ENCODE data around the gene PMEPA1.
"Not testable (repeated sequence)": the region's sequence is repeated elsewhere in the genome, so short reads cannot be mapped to it uniquely, and the experiment has no call there.

PMEPA1 gene

GRCh38 chr20:57638895-57639236 lies 70.9 kb downstream of the PMEPA1 start:
- WGBS, 2 experiments, result 92 to 96% methylated on average over 5 of the region's 5 CpGs
- Histone ChIP-seq H3K36me3 (ENCODE audit: control insufficient read depth, insufficient read depth, low read length) (no peaks in the 10 kb centered on the region), H3K27me3 (ENCODE audit: control insufficient read depth, insufficient read depth, low read length, poor library complexity, severe bottlenecking) (no peaks in the 10 kb centered on the region), H3K4me1 (ENCODE audit: control insufficient read depth, insufficient read depth, low read length) (no peaks in the 10 kb centered on the region), H3K4me3 (ENCODE audit: insufficient read depth, low read depth, low read length) (no peak overlapping the region), H3K27ac (ENCODE audit: insufficient read depth, low read depth, low read length, poor library complexity, severe bottlenecking) (no peak overlapping the region), H3K9me3 (ENCODE audit: control insufficient read depth, low read length) (no peaks in the 10 kb centered on the region)

- Histone ChIP-seq H3K27me3 (ENCODE audit: control insufficient read depth, insufficient read depth, low read length, poor library complexity, severe bottlenecking) (no peaks in the 10 kb centered on the region), H3K36me3 (ENCODE audit: control insufficient read depth, insufficient read depth, low read length) (no peaks in the 10 kb centered on the region), H3K9me3 (ENCODE audit: control insufficient read depth, low read length) (no peaks in the 10 kb centered on the region), H3K27ac (ENCODE audit: insufficient read depth, low read depth, low read length, poor library complexity, severe bottlenecking) (no peak overlapping the region), H3K4me1 (ENCODE audit: control insufficient read depth, insufficient read depth, low read length) (no peaks in the 10 kb centered on the region), H3K4me3 (ENCODE audit: insufficient read depth, low read depth, low read length) (no peak overlapping the region)
- WGBS, 2 experiments, result 79 to 80% methylated on average over 7 of the region's 7 CpGs
Measured at GRCh38 chr20:57638173-57638894, 71.5 kb downstream of the PMEPA1 start.

DNA sequence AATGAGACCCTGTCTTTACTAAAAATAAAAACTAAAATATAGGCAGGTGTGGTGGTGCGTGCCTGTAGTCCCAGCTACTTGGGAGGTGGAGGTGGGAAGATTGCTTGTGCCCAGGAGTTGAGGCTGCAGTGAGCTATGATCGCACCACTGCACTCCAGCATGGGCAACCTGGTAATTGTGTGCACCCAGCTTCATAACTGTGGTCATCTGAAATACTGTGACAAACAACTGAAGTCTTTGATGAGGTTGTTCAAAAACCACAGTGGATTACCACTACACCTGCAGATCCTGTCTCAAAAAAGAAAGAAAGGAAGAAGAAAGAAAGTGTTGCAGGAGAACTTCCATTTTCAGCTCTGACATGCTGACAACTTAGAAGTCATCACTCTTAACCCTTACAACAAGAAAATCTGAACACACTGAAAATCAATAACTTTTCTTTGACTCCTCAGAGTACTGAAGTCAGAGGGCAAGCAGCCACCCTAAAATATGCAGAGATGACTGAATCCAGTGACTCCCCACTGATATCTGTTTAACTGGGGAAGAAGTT lies 75.8 kb downstream of the PMEPA1 start:
- no peaks in the 10 kb centered on the region for H3K4me1 ChIP-seq (ENCODE audit: control insufficient read depth, insufficient read depth, low read length)
- H3K27me3 ChIP-seq (ENCODE audit: control insufficient read depth, insufficient read depth, low read length, poor library complexity, severe bottlenecking), result no peaks in the 10 kb centered on the region
- H3K36me3 ChIP-seq (ENCODE audit: control insufficient read depth, insufficient read depth, low read length), result no peaks in the 10 kb centered on the region
- H3K27ac ChIP-seq (ENCODE audit: insufficient read depth, low read depth, low read length, poor library complexity, severe bottlenecking), result no peak overlapping the region
- no peaks in the 10 kb centered on the region for H3K9me3 ChIP-seq (ENCODE audit: control insufficient read depth, low read length)
- no peak overlapping the region for H3K4me3 ChIP-seq (ENCODE audit: insufficient read depth, low read depth, low read length)
- WGBS, 2 experiments, result 86 to 96% methylated on average over 2 of the region's 2 CpGs

GRCh38 chr20:57632286-57632685 lies 77.5 kb downstream of the PMEPA1 start:
- Histone ChIP-seq H3K4me1 (ENCODE audit: control insufficient read depth, insufficient read depth, low read length) (no peaks in the 10 kb centered on the region), H3K27ac (ENCODE audit: insufficient read depth, low read depth, low read length, poor library complexity, severe bottlenecking) (no peak overlapping the region), H3K27me3 (ENCODE audit: control insufficient read depth, insufficient read depth, low read length, poor library complexity, severe bottlenecking) (no peaks in the 10 kb centered on the region), H3K36me3 (ENCODE audit: control insufficient read depth, insufficient read depth, low read length) (no peaks in the 10 kb centered on the region), H3K9me3 (ENCODE audit: control insufficient read depth, low read length) (no peaks in the 10 kb centered on the region), H3K4me3 (ENCODE audit: insufficient read depth, low read depth, low read length) (no peak overlapping the region)
- WGBS, 2 experiments, result 90 to 94% methylated on average over 2 of the region's 2 CpGs

- Histone ChIP-seq H3K4me3 (ENCODE audit: insufficient read depth, low read depth, low read length) (no peak overlapping the region), H3K9me3 (ENCODE audit: control insufficient read depth, low read length) (no peaks in the 10 kb centered on the region), H3K36me3 (ENCODE audit: control insufficient read depth, insufficient read depth, low read length) (no peaks in the 10 kb centered on the region), H3K27me3 (ENCODE audit: control insufficient read depth, insufficient read depth, low read length, poor library complexity, severe bottlenecking) (no peaks in the 10 kb centered on the region), H3K4me1 (ENCODE audit: control insufficient read depth, insufficient read depth, low read length) (no peaks in the 10 kb centered on the region), H3K27ac (ENCODE audit: insufficient read depth, low read depth, low read length, poor library complexity, severe bottlenecking) (no peak overlapping the region)
- 74 to 75% methylated on average over 4 of the region's 4 CpGs for WGBS, 2 experiments
Measured at GRCh38 chr20:57630061-57630460, 79.8 kb downstream of the PMEPA1 start.

DNA sequence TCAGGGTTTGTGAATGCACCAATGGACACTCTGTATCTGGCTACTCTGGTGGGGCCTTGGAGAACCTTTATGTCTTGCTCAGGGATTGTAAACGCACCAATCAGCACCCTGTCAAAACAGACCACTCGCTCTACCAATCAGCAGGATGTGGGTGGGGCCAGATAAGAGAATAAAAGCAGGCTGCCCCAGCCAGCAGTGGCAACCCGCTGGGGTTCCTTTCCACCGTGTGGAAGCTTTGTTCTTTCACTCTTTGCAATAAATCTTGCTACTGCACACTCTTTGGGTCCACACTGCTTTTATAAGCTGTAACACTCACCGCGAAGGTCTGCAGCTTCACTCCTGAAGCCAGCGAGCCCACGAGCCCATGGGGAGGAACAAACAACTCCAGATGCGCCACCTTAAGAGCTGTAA lies 80.3 kb downstream of the PMEPA1 start:
- H3K27ac ChIP-seq (ENCODE audit: insufficient read depth, low read depth, low read length, poor library complexity, severe bottlenecking); H3K36me3 ChIP-seq (ENCODE audit: control insufficient read depth, insufficient read depth, low read length); H3K9me3 ChIP-seq (ENCODE audit: control insufficient read depth, low read length); H3K27me3 ChIP-seq (ENCODE audit: control insufficient read depth, insufficient read depth, low read length, poor library complexity, severe bottlenecking); H3K4me1 ChIP-seq (ENCODE audit: control insufficient read depth, insufficient read depth, low read length); H3K4me3 ChIP-seq (ENCODE audit: insufficient read depth, low read depth, low read length): not testable (repeated sequence)
- WGBS, 2 experiments, result 87 to 94% methylated on average over 9 of the region's 9 CpGs

DNA sequence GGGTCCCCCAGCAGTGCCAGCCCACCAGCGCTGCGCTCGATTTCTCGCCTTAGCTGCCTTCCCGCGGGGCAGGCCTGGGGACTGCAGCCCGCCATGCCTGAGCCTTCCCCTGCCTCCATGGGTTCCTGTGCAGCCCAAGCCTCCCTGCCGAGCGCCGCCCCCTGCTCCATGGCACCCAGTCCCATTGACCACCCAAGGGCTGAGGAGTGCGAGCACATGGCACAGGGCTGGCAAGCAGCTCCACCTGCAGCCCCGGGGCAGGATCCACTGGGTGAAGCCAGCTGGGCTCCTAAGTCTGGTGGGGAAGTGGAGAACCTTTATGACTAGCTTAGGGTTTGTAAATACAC lies 80.9 kb downstream of the PMEPA1 start:
- H3K27me3 ChIP-seq (ENCODE audit: control insufficient read depth, insufficient read depth, low read length, poor library complexity, severe bottlenecking); H3K36me3 ChIP-seq (ENCODE audit: control insufficient read depth, insufficient read depth, low read length); H3K4me3 ChIP-seq (ENCODE audit: insufficient read depth, low read depth, low read length); H3K9me3 ChIP-seq (ENCODE audit: control insufficient read depth, low read length); H3K27ac ChIP-seq (ENCODE audit: insufficient read depth, low read depth, low read length, poor library complexity, severe bottlenecking); H3K4me1 ChIP-seq (ENCODE audit: control insufficient read depth, insufficient read depth, low read length): not testable (repeated sequence)
- WGBS, 2 experiments, result 96% methylated on average over 12 of the region's 12 CpGs

DNA sequence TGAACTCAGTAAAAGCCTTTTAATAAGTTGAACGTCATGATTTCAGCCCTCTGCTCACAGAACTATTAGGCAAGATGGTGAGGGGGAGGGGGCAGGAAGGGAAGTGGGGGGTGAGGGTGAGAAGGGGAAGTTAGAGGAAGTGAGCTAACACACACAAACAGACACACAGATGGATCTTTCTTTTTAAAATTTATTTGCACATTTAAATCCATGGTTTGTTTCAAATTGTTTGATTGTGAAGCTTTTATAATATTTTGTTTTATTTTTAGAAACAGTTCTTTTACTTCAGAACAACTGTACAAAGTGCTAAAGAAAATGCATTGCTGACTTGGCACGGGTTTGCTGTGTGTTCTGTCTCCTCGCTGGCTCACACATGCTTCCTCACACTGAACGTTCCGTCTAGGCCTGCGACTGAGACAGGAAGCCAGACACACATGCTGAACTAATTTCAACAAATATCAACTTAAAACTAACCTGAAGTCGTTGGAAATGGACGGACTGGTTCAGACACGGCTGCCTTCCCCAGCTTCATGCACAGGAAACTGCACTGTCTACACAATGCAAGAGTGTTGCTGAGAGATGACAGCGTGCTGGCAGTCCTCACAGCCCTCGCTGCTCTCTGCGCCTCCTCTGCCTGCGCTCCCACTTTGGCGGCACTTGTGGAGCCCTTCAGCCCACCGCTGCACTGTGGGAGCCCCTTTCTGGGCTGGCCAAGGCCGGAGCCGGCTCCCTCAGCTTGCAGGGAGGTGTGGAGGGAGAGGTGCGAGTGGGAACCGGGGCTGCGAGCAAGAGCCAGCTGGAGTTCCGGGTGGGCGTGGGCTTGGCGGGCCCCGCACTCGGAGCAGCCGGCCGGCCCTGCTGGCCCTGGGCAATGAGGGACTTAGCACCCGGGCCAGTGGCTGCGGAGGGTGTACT lies 81.5 kb downstream of the PMEPA1 start:
- no peaks in the 10 kb centered on the region for H3K27me3 ChIP-seq (ENCODE audit: control insufficient read depth, insufficient read depth, low read length, poor library complexity, severe bottlenecking)
- no peak overlapping the region for H3K4me3 ChIP-seq (ENCODE audit: insufficient read depth, low read depth, low read length)
- WGBS, 2 experiments, result 93 to 96% methylated on average over 29 of the region's 29 CpGs
- H3K36me3 ChIP-seq (ENCODE audit: control insufficient read depth, insufficient read depth, low read length), result no peaks in the 10 kb centered on the region
- H3K9me3 ChIP-seq (ENCODE audit: control insufficient read depth, low read length), result no peaks in the 10 kb centered on the region
- no peak overlapping the region for H3K27ac ChIP-seq (ENCODE audit: insufficient read depth, low read depth, low read length, poor library complexity, severe bottlenecking)
- no peaks in the 10 kb centered on the region for H3K4me1 ChIP-seq (ENCODE audit: control insufficient read depth, insufficient read depth, low read length)

GRCh38 chr20:57627339-57627738 lies 82.5 kb downstream of the PMEPA1 start:
- Histone ChIP-seq H3K4me1 (ENCODE audit: control insufficient read depth, insufficient read depth, low read length) (no peaks in the 10 kb centered on the region), H3K4me3 (ENCODE audit: insufficient read depth, low read depth, low read length) (no peak overlapping the region), H3K27ac (ENCODE audit: insufficient read depth, low read depth, low read length, poor library complexity, severe bottlenecking) (no peak overlapping the region), H3K9me3 (ENCODE audit: control insufficient read depth, low read length) (no peaks in the 10 kb centered on the region), H3K36me3 (ENCODE audit: control insufficient read depth, insufficient read depth, low read length) (no peaks in the 10 kb centered on the region), H3K27me3 (ENCODE audit: control insufficient read depth, insufficient read depth, low read length, poor library complexity, severe bottlenecking) (no peaks in the 10 kb centered on the region)
- WGBS, 2 experiments, result 82 to 94% methylated on average over 2 of the region's 2 CpGs

DNA sequence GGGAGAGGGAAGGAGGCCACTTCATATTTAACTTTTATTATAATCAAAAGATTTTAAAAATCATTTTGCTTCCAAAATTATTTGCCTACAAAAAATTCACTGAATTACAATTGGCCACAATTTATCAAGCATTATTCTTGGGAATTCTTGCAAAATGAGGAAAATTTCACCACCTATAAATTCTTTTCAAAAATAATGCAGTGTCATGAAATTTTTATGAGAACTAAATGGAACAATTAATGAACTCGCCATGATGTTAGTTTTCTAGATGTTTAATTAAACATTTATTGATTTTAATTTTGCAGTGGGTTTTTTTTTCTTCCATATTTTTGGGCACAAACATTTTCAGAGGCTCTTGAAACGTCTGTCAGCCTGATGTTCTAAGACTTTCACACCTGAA lies 83.8 kb downstream of the PMEPA1 start:
- no peaks in the 10 kb centered on the region for H3K27me3 ChIP-seq (ENCODE audit: control insufficient read depth, insufficient read depth, low read length, poor library complexity, severe bottlenecking)
- no peaks in the 10 kb centered on the region for H3K9me3 ChIP-seq (ENCODE audit: control insufficient read depth, low read length)
- H3K4me3 ChIP-seq (ENCODE audit: insufficient read depth, low read depth, low read length), result no peak overlapping the region
- WGBS, 2 experiments, result 90% methylated on average over 2 of the region's 2 CpGs
- no peaks in the 10 kb centered on the region for H3K36me3 ChIP-seq (ENCODE audit: control insufficient read depth, insufficient read depth, low read length)
- no peak overlapping the region for H3K27ac ChIP-seq (ENCODE audit: insufficient read depth, low read depth, low read length, poor library complexity, severe bottlenecking)
- no peaks in the 10 kb centered on the region for H3K4me1 ChIP-seq (ENCODE audit: control insufficient read depth, insufficient read depth, low read length)
